GM18907 (cell line): ENCODE data around the gene LANCL3.
"Not testable (repeated sequence)": the region's sequence is repeated elsewhere in the genome, so short reads cannot be mapped to it uniquely, and the experiment has no call there.

Source experiments
- ATAC-seq: cut with Tn5 transposase; IDR thresholded peaks from one replicate; pipeline ENCODE4 v1.9.1; 2021; ENCODE audit warnings: mild to moderate bottlenecking, moderate library complexity; ENCODE audit not compliant: unreplicated experiment

The LANCL3 gene

DNA sequence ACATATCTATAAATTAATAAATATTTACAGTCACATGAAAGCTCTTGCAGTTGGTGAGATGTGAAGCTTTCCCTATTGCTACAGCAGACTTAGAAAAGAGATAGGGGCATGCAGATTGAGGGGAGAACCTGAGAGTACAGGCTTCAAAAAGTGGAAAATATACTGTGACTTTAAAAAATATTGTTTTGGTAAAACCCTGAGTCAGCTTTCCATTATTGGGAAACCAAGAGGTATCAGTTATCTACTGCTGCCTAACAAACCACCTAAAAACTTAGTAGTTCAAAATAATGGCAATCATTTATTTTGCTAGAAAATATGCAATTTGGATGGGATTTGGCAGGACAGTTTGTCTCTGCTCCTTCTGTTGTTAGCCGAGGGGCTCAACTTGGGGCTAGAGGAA, 38.3 kb downstream of the LANCL3 start:
- ATAC-seq = no peak

DNA sequence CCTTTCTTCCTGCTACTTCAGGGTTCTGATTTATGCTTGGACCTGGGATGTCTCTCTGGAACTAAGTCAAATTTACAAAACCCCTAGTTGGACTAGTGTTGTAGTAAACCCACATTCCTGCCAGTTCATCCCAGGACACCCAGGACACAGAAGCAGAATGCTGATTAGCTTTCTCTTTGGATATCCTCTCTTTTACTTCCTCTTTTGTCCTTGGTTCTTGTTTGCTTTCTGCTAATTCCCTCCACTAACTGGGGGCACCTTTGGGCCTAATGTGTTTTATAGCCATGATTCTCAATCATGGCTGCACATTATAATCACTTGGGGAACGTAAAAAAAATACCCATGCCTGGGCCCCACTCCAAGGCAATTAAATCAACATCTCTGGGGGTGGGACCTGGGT, 42.5 kb downstream of the LANCL3 start:
- no peak for ATAC-seq

DNA sequence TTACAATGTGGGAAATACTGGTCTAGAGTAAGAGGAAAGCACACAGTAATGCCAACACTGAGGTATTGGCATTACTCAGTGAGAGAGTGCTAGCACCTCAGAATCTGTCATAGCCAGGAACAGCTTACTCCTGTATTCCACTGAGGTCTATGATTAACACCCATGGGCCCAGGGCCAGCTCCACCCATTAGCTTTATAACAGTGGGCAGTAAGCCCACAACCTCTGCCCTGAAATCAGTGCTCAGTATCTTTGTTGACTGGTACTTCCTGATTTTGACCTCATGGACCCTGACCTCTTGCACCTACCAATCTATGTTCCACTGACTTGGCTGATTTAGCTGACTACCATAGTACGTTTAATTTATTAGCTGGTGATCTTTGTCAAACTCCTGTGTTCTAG, 56.1 kb downstream of the LANCL3 start:
- ATAC-seq = no peak

DNA sequence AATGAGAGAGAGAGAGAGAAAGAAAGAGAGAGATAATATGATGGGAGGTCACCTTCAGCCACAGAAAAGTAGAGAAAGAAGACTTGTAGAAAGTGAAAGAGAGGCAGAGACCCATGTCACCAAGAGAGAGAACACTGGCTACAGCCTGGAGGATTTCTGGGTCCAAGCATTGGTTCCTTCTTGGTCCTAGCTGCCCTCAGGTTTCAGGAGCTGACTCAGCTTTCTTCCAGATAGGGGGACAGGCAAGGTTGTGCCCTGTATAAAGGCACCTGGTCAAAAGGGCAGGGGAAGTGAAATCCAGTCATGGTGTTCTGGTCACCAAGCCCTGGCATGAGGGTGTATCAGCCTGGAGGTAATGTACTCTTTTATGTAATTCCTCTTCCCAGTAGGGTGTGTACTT, 66.6 kb downstream of the LANCL3 start:
- no peak for ATAC-seq

DNA sequence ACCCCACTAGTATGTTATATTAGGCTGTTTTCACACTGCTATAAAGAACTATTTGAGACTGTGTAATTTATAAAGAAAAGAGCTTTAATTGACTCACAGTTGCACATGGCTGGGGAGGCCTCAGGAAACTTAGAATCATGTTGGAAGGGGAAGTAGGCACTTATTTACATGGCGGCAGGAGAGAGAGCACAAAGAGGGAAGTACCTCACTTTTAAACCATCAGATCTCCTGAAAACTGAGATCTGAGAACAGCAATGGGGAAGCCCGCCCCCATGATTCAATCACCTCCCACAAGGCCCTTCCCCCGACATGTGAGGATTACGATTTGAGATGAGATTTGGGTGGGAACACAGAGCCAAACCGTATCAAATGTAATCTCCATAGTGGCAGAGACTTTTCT, 68.7 kb downstream of the LANCL3 start:
- no peak for ATAC-seq

DNA sequence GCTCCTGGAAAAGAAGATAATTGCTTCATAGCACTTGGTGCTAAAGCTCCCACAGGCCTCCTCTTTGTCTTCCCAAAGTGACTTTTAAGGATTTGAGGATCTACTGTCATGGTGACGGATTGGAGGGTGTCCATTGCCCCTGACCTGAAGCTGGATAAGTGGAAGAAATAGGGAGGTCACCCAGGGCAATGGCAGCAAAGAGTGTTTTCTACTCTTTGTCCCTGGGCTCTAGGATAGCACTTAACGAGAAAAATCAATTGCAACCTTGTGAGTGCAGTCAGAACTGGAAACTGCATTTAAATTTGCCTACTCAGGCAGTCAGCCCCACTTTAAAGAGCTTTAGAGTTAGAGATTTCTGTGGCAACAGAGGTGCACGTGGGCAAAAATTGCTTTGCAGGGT, 70.4 kb downstream of the LANCL3 start:
- no peak for ATAC-seq

DNA sequence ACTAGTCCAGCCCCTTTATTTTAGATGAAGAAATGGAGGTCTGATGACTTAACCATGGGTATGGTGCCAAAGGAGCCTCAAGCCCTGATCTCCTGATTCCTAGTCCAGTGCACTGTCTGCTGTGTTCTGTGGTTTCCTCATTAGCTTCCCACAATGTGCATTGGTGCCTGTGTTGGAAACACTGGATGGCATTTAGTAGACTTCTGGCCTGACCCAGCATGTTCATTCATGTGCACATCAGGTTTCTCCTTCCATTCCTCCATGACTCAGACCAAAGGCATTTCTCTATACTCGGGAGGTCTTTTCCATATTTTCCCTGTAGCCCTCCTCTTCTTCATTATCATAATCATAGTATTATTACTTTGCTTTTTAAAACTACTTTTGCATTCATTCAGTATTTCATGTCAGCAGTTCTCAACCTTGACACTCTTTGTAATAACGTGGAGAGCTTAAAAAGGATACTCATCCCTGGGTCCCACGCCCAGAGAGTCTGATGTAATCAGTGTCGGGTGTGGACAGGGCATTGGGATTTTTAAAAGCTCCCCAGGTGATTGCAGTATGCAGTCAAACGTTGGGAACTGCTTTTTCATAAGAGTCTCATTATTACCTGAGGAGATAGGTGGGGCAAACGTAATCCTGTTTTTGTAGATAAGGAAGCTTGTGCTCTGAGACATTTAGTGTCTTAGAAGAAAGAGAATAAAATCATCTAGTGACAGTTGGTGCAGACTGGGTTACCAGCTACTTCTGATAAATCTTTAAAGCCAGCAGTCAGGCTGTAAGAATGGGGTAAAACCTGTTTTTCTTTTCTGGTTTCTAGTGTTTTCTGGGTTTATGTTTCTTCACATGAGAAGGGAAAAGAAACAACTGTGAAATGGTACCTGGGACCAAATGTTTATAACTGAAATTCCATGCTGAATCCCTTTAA, 73.2 kb downstream of the LANCL3 start:
- no peak for ATAC-seq

DNA sequence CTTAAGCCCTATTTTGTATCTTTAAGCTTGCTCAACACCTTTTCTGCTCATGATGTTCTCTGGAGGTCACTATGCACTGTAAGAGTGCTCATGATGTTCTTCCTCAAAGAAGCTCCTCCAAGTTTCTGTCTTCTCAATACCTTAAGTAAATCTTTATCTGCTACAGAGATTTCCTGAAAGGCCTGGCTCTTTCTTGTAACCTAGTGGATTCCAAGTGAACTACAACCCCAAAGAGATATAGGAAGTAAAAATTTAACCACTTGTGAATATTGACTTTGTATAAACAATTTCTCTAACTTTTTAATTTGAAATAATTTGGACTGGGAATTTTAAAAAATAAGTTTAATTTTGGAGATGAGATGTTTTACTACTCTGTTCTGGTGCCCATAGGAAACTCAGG, 74.8 kb downstream of the LANCL3 start:
- no peak for ATAC-seq

DNA sequence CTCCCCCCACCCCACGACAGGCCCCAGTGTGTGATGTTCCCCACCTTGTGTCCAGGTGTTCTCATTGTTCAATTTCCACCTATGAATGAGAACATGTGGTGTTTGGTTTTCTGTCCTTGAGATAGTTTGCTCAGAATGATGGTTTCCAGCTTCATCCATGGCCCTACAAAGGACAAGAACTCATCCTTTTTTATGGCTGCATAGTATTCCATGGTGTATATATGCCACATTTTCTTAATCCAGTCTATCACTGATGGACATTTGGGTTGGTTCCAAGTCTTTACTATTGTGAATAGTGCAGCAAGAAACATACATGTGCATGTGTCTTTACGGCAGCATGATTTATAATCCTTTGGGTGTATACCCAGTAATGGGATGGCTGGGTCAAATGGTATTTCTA, 79.4 kb downstream of the LANCL3 start:
- not testable (repeated sequence) for ATAC-seq

DNA sequence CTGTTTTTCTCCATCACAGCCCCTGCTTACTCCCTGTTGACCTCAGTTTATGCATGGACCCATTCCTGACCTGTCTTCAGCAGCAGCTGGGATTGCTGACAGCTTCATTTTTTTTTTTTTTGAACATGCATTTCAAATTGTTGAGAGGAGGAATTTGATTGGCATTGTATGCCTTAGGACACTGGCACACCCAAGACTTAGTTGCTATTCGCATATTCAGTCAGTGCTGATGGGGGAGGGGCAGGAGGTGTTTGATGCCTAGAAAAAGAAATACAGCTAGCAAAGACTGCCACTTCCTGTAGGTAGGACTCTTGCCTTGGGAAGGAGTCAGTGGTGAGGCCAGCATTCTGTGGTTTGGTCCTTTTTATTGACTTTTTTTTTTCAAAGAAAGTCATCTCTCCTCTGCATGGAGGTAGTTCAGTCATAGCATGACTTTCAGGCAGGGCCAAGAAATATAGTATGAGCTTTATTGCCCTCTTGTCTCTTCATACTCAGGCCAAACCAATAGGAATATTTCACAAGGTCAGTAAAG, 80.5 kb downstream of the LANCL3 start:
- ATAC-seq = no peak

DNA sequence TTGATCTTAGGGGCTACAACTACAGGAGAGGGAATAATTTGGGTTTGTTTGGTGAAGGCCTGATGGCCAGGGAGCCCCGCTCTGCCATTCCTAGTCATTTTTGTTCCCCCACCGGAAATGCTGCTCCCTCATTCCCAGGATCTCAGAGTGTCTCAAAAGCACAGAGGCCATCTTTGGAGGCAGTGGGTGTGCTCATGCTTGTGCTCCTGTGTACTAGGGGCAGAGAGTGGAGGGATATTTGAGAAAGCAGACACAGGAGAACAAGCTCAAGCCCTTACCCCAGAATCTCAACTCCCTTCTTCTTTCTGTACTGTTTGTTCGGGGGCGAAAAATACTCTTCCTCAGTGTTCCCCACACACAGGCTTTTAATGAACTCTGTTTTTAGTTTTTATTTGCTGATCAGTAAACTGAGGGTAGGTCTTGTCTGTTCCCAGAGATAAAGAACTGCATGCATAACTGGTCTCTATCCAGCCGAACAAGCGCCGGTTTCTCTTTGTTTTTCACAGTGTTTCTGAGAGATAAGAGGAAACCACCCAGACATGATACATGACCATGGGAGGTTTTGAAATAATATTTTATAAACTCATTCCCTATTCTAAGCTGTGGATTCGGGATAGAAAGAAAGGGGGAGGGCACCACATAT, 81.2 kb downstream of the LANCL3 start:
- no peak for ATAC-seq

DNA sequence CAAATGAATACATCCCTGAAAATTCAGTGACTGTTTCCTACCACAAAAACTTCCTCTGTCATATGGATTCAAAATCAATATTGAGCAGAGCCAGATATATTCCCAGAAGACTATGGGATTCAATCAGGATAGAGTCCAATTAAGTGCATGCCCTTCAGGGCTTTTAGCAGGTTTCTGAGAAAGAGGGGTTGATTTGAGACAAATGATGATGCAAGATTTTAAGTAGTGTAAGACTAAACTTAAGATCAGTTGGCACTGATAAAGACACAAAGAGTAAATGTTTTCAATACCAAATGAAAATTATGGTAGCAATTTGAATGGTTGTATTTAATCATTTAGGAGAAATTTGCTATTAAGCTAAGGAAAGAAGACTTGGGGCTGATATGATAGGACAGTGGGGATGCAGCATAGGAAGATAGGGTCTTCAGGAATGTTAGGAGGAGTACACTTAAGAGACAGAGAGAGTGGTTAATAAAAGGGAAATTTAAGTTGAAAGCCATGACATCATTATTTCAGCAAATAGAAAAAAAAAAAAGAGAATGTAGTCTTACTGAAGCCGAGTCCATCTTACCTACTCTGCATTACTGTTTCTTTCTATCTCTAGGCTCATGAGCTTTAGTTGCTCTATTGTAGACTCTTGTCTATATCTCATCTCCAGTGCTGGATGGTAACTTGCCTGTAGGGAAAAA, 82.1 kb downstream of the LANCL3 start:
- ATAC-seq = no peak

DNA sequence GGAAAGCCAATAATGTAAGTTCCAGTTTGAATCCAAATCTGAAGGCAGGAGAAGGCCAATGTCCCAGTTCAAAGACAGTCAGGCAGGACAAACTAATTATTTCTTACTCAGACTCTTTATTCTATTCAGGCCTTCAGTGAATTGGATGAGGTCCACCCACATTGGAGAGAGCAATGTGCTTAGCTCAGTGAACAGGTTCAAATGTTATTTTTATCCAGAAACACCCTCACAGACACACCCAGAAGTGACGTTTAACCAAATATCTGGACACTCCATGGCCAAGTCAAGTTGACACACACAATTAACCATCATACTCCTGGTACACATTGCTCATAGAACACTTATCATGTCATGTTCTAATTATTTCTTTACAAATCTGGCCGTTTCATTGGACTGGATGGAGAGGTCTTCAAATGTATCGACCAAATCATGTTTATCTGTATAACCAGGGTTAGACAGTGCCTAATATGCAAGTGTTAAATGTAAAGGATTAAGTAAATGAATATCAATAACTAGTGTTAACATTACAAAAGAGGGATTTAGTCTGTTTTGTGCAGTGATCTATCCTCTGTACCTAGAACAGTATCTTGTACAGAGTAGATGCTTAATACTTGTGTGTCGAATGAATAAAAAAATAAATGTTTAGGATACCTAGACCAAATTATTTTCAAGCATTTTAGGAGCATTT, 87.0 kb downstream of the LANCL3 start:
- ATAC-seq = no peak

DNA sequence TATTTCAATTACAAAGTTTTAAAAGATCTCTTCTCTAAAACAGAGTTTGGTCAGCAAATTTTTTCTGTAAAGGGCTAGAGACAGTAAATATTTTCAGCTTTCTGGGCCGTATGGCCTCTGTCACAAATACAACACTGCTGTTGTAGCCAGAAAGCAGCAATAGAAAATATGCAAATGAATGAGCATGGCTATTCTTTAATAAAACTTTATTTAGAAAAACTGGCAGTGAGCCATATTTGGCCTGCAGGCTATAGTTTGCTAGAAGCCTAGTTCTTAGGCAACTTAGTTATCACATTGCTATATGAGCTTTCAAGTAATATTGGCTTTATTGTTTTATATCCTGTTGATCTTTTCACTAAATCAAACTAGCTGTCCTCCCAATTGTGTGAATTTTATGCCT, 87.6 kb downstream of the LANCL3 start:
- no peak for ATAC-seq

DNA sequence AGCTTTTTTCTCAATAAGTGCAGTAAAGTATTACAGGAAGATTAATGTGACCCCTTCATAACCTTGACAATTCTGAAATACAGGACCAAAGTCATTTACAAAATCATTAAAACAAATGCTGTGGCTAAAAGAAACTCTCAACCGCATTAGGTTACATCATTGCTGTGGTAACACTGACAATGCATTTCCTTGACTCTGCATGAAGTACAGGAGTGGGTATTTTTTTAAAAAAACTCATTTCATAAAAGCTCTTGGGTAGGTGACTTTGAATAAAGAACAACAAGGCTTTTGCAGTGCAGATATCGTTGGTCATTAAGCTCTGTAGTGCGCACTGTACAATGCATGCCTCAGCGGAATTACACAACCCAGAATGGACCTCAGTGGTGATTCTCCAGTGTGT, 90.7 kb downstream of the LANCL3 start:
- no peak for ATAC-seq

DNA sequence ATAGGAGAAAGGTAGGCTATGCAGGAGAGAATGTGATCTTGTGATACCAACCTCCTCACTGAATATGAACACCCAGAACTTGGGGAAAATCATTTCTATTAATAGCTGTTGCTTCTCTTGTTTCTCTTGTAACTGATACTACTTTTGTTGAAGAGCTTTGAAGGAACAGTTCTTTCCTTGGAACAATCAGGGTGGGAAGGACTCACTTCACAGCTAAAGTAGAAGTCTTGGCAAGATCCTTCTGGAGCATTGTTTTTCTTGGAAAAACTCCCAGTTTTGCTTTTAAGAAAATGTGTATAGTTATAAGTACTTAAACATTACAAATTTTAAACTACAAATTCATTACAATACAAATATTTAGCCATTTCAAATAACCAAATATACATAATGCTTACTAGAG, 95.1 kb downstream of the LANCL3 start:
- ATAC-seq = no peak

DNA sequence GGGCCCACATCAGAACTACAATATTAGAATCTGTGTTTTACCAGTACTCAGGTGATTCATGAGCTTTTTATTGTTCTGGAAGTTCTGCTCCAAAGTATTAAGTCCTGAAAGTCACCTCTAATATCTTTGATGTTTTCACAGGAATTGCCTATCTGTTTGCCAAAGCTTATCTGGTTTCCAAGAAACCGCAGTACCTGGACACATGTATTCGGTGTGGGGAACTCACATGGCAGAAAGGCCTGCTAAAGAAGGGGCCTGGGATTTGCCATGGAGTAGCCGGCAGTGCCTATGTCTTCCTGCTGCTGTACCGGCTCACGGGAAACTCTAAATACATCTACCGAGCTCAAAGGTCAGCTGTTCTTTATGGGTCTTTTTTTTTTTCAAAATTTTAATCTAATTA, 95.7 kb downstream of the LANCL3 start:
- ATAC-seq = no peak

DNA sequence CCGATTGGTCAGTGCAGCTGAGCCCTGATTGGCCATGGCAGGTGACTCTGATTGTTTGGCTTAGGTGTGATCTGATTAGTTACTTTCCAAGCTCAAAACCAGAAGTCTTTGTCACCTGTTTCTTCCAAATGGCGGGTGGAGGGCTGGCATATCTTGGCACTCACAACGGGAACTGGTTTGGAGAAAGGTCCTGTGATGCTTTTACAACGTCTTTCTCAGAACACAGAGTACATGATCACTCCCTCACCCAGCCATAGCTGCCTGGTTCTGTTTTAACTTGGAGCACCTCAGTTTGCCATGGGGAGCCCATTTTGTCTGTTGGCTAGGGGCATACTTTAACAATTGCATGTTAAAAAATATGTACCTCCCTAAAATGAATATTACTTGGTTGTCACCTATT, 101.1 kb downstream of the LANCL3 start:
- ATAC-seq = no peak

DNA sequence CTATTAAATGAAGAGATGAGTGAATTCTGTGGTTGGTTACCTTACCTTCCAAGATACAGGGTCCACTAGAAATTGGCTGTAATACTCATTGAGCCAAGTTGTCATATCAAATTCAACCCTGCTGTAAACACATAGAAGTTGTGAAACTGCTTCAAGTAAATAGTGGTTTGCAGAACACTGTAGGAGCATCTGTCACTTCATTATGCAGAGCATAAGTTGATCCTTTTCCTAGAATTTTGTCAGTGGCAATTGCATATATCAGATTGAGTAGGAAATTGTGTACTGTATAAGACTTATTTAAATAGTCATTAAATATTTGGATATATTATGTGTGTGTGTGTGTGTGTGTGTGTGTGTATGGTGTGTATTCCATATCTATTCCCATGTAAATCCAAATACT, 105.3 kb downstream of the LANCL3 start:
- no peak for ATAC-seq

DNA sequence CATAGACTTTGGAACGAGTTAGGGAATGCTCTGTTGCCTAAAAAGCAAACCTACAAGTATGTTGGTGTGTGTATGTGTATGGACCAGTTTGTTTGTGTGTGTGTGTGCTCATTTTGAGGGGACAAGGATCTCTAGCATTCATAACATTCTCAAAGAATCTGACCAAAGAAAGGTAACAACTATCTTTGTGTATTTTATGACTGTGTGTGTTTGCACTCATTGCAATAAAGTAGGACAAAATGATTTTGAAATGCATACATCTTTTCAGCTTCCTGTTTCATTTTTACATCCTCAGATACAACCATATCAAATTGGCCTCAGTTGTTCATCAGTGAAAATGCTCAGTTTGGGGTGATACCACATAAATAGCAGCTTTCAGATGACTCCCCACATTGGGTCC, 105.8 kb downstream of the LANCL3 start:
- ATAC-seq = no peak

DNA sequence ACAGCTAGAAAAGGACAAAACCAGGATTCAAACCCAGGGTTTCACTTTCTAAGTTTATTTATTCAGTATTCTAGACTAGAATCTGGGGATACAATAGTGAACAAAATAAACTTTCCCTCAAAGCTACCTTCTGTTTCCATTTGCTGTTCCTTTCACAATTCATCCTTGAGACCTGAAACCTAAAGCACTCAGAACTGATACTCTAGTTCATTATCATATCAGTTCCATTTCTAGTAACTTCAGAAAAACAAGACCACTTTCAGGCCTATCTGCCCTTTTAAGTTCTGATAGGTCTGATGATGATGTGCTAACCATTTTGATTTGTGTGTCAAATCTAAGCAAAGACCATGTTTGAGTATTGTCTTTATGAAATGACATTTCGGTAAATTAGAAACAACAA, 106.3 kb downstream of the LANCL3 start:
- no peak for ATAC-seq
